H7 (cell line): ENCODE measurements around the gene MPPE1. TPM values are rescaled to one million over a fixed set of nuclear protein-coding genes. Genes with fewer than 3 reads are reported as not detected.
"Not testable (repeated sequence)": the region's sequence is repeated elsewhere in the genome, so short reads cannot be mapped to it uniquely, and the experiment has no call there.

ENCODE experiments used
- DNase-seq: peaks from one replicate; pipeline ENCODE4 v3.0.0; 2012
- H3K27me3 ChIP-seq: 2 replicates; pipeline ENCODE4 v1.6.0; 2011; ENCODE audit warnings: mild to moderate bottlenecking, low read length; ENCODE audit not compliant: control insufficient read depth, insufficient read depth
- H3K36me3 ChIP-seq: replicated peaks from 2 replicates; pipeline ENCODE4 v1.5.1; 2011; ENCODE audit warnings: low read length; ENCODE audit not compliant: control insufficient read depth, insufficient read depth
- H3K4me3 ChIP-seq: 2 replicates; pipeline ENCODE4 v1.5.1; 2011; ENCODE audit warnings: low read depth, mild to moderate bottlenecking, control low read depth, low read length, moderate library complexity; ENCODE audit not compliant: insufficient read depth
- total RNA-seq: library from RNA; depleted of rRNA; stranded (reverse); fragments of >200 nt; shearing (Covaris generic); gene quantifications from 2 replicates; pipeline ENCODE4 v1.2.3, GENCODE V29; 2014

MPPE1 gene
- total RNA-seq, 1 experiment from 2014 or later: 11.4 TPM

GRCh38 chr18:11905613-11906012 lies 2.5 kb downstream of the MPPE1 start:
- Histone ChIP-seq H3K4me3 (no peak overlapping the region), H3K27me3 (peaks cover 2% of the 10 kb centered on the region; the same call in 1 of the 2 replicates), H3K36me3 (no peaks in the 10 kb centered on the region)
- DNase-seq: no peak

- H3K4me3 ChIP-seq: no peak overlapping the region
These were observed 5.4 kb downstream of the MPPE1 start for GRCh38 chr18:11902522-11903292.

GRCh38 chr18:11901826-11902438 lies 6.2 kb downstream of the MPPE1 start:
- H3K36me3 ChIP-seq: no peaks in the 10 kb centered on the region
- no peak for DNase-seq
- H3K27me3 ChIP-seq: no peaks in the 10 kb centered on the region
- H3K4me3 ChIP-seq: no peak overlapping the region

More at GRCh38 chr18:11902522-11903292, 5.4 kb downstream of the MPPE1 start:
- no peak for DNase-seq
- Histone ChIP-seq H3K36me3 (no peaks in the 10 kb centered on the region), H3K27me3 (no peaks in the 10 kb centered on the region)

GRCh38 chr18:11899063-11899462 lies 9.1 kb downstream of the MPPE1 start:
- Histone ChIP-seq H3K4me3 (no peak overlapping the region), H3K27me3 (no peaks in the 10 kb centered on the region), H3K36me3 (peaks cover 2% of the 10 kb centered on the region)
- no peak for DNase-seq

- Histone ChIP-seq H3K36me3 (peaks cover 4% of the 10 kb centered on the region), H3K27me3 (no peaks in the 10 kb centered on the region), H3K4me3 (no peak overlapping the region)
- DNase-seq: no peak
These were observed 10.3 kb downstream of the MPPE1 start for GRCh38 chr18:11897781-11898180.

GRCh38 chr18:11892438-11892837 lies 15.7 kb downstream of the MPPE1 start:
- not testable (repeated sequence) for H3K27me3 ChIP-seq, DNase-seq, H3K4me3 ChIP-seq, H3K36me3 ChIP-seq

GRCh38 chr18:11891737-11892136 lies 16.4 kb downstream of the MPPE1 start:
- Histone ChIP-seq H3K27me3 (no peaks in the 10 kb centered on the region), H3K4me3 (no peak overlapping the region), H3K36me3 (peaks cover 6% of the 10 kb centered on the region)
- DNase-seq: no peak

GRCh38 chr18:11889284-11889683 lies 18.8 kb downstream of the MPPE1 start:
- no peaks in the 10 kb centered on the region for H3K27me3 ChIP-seq
- peaks cover 5% of the 10 kb centered on the region for H3K36me3 ChIP-seq
- H3K4me3 ChIP-seq: no peak overlapping the region
- no peak for DNase-seq

GRCh38 chr18:11888726-11889125 lies 19.4 kb downstream of the MPPE1 start:
- Histone ChIP-seq H3K4me3 (no peak overlapping the region), H3K36me3 (peaks cover 5% of the 10 kb centered on the region), H3K27me3 (no peaks in the 10 kb centered on the region)
- DNase-seq: no peak

GRCh38 chr18:11887328-11888128 lies 20.6 kb downstream of the MPPE1 start:
- no peaks in the 10 kb centered on the region for H3K27me3 ChIP-seq
- no peak overlapping the region for H3K4me3 ChIP-seq
- DNase-seq: no peak
- H3K36me3 ChIP-seq: peaks cover 3% of the 10 kb centered on the region

- Histone ChIP-seq H3K4me3 (no peak overlapping the region), H3K36me3 (peaks cover 3% of the 10 kb centered on the region), H3K27me3 (no peaks in the 10 kb centered on the region)
- peak; percentile 73 for DNase-seq
These were observed 21.5 kb downstream of the MPPE1 start for GRCh38 chr18:11886577-11887110.

GRCh38 chr18:11885278-11885947 lies 22.7 kb downstream of the MPPE1 start:
- H3K4me3 ChIP-seq: no peak overlapping the region
- H3K27me3 ChIP-seq: no peaks in the 10 kb centered on the region
- peaks cover 3% of the 10 kb centered on the region for H3K36me3 ChIP-seq
- no peak for DNase-seq

GRCh38 chr18:11884396-11885030 lies 23.6 kb downstream of the MPPE1 start:
- DNase-seq: no peak
- no peak overlapping the region for H3K4me3 ChIP-seq
- H3K36me3 ChIP-seq: peaks cover 3% of the 10 kb centered on the region
- H3K27me3 ChIP-seq: no peaks in the 10 kb centered on the region

- no peak overlapping the region for H3K4me3 ChIP-seq
- H3K27me3 ChIP-seq: no peaks in the 10 kb centered on the region
- peaks cover 3% of the 10 kb centered on the region for H3K36me3 ChIP-seq
- DNase-seq: no peak
These were observed 25.0 kb downstream of the MPPE1 start for GRCh38 chr18:11883153-11883552.
